Esophagus squamous epithelium (tissue), 4 donors: ENCODE data around the gene MB.

ENCODE experiments used
- POLR2A ChIP-seq, 4 donors: fragments of 450-650 bp; IDR thresholded peaks; one replicate each; pipeline ENCODE4 v1.6.1; 2017; ENCODE audit warnings: antibody characterized with exemption in 4 of 4, mild to moderate bottlenecking in 4 of 4, moderate library complexity in 3 of 4
- TF ChIP-seq, protein P1 (sequence below), 6 experiments: fragments of 450-650 bp in 4 of 6; fragments of 200-600 bp in 2 of 6; sonication (generic) in 2 of 6; IDR thresholded peaks; one replicate each; pipeline ENCODE4 v1.5.1; 2016 to 2019; ENCODE audit warnings: antibody characterized with exemption in 6 of 6, mild to moderate bottlenecking in 4 of 6, moderate library complexity in 4 of 6

GRCh38 chr22:35587447-35587870 lies 29.7 kb downstream of the MB start:
- TF ChIP-seq, protein P1, sequence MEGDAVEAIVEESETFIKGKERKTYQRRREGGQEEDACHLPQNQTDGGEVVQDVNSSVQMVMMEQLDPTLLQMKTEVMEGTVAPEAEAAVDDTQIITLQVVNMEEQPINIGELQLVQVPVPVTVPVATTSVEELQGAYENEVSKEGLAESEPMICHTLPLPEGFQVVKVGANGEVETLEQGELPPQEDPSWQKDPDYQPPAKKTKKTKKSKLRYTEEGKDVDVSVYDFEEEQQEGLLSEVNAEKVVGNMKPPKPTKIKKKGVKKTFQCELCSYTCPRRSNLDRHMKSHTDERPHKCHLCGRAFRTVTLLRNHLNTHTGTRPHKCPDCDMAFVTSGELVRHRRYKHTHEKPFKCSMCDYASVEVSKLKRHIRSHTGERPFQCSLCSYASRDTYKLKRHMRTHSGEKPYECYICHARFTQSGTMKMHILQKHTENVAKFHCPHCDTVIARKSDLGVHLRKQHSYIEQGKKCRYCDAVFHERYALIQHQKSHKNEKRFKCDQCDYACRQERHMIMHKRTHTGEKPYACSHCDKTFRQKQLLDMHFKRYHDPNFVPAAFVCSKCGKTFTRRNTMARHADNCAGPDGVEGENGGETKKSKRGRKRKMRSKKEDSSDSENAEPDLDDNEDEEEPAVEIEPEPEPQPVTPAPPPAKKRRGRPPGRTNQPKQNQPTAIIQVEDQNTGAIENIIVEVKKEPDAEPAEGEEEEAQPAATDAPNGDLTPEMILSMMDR (IDR thresholded peaks at IDR 0.05): no peak
- no peak for TF ChIP-seq POLR2A (IDR thresholded peaks at IDR 0.05)
